GM19372 (cell line): ENCODE data around the gene CSTF1.
"Not testable (repeated sequence)": the region's sequence is repeated elsewhere in the genome, so short reads cannot be mapped to it uniquely, and the experiment has no call there.

Experiments used
- ATAC-seq: cut with Tn5 transposase; IDR thresholded peaks from one replicate; pipeline ENCODE4 v1.9.1; 2021; ENCODE audit warnings: mild to moderate bottlenecking, low read depth, moderate library complexity; ENCODE audit not compliant: unreplicated experiment

CSTF1 gene

DNA sequence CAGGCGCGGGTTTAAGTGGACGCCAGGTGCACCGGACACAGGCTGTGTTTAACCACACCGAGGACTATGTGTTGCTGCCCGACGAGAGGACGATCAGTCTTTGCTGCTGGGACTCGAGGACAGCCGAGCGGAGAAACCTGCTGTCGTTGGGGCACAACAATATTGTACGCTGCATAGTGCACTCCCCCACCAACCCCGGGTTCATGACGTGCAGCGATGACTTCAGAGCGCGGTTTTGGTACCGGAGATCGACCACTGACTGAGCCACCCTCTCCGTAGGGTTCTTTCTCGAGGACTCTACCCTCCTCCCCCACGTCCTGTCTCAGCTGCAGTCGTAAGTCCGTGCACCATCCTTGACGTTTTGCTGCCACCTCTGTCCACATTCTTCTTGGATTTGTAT lies 11.0 kb downstream of the CSTF1 start:
- no peak for ATAC-seq

DNA sequence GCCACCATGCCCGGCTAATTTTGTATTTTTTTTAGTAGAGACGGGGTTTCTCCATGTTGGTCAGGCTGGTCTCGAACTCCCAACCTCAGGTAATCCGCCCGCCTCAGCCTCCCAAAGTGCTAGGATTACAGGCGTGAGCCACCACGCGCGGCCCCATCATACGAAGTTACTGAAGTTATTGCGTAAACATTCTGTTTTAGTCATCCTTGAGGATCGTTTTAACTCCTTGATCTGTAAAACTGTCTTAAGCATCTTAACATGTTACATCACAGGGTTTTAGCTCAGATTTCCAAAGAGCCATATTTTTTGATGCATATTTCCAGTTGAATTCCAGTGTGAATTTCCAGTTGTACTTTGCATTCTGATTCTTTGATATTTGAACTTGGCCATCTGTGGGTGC lies 12.9 kb downstream of the CSTF1 start:
- ATAC-seq: not testable (repeated sequence)

DNA sequence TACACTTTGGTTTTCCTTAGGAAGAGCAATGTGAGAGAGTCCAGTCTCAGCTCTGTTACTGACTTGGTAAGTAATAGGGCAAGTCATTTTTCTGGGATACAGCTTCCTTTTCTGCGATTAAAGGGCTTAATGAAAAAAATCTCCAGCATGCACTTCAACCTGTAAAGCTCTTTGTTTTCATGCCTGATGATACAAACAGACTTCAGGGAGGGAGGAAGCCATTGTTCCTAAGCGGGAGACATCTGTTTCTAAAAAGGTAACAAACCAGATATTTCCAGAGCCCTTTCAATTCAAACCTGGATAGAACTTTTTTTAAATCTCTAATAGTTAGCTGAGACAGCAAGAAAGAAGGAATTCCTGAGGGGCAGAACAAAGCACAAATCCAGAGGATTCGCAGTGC lies 14.5 kb downstream of the CSTF1 start:
- ATAC-seq: no peak

DNA sequence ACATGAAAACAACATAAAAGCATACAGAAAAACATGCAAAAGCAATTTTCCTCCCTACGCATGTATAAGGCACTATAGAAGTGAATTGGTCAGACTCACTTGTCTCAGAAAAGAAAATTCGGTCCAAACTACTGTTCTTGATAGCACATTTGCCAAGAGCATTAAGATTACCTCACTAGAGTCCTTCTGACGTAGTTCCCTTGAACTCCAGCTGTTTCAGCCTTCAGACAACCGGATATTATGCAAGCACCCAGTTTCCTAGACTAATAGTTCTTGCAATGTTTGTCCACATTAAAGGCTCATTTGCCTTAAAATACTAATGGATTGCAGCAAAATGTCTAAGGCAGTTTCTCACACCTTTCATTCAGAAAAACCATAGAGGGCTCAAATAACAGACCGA lies 17.1 kb downstream of the CSTF1 start:
- ATAC-seq: no peak

DNA sequence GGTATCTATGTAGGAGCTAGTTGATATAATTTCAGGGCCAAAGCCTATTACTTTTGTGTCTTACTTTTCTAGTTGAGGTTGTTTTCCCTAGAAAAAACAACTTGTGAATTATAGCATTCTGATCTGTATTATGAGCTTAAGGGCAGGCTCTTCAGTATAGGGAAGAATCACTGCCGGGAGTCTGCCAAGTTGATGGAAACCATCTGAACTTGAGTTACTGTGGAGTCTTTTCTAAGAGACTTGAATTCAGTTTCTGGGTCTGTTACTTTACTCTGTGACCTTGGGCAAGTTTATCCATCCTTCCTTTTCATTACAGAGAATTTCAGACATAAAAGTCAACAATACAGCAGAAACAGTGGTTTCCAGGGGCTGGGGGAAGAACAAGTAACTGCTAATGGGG lies 17.5 kb downstream of the CSTF1 start:
- ATAC-seq: no peak

DNA sequence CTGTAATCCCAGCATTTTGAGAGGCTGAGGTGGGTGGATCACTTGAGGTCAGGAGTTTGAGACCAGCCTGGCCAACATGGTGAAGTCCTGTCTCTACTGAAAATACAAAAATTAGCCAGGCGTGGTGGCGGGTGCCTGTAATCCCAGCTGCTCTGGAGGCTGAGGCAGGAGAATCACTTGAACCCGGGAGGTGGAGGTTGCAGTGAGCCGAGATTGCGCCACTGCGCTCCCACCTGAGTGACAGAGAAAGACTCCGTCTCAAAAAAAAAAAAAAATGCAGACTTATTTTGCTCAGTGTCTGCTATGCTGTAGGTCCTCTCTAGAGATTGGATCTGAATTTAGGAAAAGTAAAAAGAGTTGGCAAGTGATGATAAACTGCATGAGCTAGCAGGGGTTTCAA lies 18.8 kb downstream of the CSTF1 start:
- not testable (repeated sequence) for ATAC-seq

DNA sequence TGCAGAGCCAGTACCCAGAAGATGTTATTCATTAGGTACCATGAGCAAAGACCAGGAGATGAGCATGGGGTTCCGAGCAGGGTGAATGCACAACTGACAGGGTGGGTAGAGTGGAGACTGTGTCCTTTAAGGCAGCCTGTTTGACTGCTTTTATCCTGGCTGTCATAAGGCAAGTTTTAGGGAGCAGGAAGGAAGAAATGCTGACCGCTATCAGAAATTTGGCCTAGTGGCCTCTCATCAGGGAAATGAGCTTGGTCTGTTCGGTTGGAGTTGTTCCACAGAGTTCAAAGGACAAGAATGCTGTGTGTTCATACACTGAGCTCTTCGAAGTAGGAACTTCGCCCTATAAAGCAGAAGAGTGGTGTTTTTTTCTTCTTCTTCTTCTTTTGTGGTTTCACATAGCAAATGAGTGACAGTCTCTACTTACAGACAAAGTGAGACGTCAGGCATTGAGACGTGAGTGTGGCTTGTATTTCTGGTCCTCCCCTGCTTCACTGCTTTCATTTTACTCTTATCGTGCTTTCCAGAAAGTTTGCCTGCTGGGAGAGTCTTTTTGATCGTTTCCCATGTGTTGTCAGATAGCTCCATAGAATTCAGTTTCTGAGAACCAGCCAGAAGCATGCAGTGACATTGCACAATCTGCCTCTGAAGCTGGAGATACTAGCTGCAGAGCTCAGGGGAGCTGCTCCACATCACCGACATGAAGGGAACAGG lies 19.5 kb downstream of the CSTF1 start, which contains the start of gene CASS4:
Gene CASS4 (plus strand): TSS at position 502 of the 714 bp plus-strand sequence. CDS start 199 bp downstream, at position 701.
- ATAC-seq: peak; percentile 82

DNA sequence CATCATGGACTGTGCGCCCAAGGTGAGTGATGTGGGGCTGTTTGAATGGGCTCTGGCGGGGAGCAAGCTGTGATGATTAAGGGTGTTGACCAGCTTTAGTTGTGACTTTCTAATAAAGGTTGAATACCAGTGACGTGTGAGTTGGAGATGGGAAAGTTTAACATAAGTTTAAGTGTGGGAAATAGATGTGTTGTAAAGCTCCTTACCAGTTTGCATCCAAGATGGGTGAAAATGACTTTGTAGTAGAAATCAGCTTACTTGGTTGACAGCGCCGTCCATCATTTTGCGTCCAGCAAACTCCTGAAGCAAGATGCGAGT lies 20.0 kb downstream of the CSTF1 start:
- ATAC-seq: no peak

DNA sequence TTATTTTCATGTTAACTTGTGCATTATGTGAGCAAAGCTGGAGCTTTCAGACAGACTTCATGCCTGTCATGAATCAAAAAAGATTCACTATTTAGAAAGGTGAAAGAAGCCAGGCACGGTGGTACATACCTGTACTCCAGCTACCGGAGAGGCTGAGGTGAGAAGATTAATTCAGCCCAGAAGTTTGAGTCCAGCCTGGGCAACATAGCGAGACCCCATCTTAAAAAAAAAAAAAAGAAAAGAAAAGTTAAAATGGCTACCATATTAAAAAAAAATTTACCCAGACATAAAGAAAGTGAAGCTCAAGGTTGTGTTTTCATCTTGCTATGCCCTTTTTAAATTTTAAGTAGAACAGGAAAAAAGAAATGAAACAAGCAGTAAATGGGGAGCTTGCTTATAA lies 20.5 kb downstream of the CSTF1 start:
- no peak for ATAC-seq

DNA sequence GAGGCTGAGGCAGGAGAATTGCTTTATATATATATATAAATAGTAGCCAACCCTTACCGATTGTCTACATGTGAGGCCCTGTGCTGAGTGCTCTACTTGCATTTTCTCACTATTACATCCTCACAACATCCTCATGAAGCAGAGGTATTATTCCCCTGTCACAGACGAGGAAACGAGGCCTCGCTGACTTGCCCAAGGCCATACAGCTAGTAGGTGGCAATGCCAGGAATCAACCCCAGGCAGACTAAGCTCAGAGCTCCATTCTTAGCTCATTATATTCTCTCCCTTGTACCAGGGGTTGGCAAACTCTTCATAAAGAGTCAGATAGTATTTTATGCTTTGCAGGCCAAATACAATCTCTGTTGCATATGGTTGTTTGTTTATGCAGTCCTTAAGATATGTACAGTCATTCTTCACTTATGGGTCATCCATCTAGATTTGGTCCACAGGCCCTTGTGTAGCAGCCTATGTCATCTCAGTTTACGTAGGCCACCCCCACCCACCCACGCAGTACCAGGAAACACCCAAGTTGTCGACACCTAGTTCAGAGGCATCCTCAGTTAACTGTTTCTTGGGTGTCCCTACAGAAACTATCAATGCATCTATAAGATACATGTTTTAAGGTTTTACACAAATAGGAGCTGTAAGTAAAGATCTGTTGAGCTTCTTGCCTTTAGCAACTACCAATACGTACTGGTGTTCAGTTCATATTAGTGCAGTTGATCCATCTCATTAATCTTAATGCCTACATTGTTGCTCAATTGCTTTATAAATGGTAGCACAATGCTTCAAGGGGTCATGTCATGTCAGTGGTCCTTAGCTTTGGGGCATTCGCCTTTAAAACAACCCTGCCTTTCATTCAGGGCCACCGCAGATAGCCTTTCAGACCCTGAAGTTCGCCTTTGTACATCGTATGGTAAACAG lies 22.7 kb downstream of the CSTF1 start:
- no peak for ATAC-seq

DNA sequence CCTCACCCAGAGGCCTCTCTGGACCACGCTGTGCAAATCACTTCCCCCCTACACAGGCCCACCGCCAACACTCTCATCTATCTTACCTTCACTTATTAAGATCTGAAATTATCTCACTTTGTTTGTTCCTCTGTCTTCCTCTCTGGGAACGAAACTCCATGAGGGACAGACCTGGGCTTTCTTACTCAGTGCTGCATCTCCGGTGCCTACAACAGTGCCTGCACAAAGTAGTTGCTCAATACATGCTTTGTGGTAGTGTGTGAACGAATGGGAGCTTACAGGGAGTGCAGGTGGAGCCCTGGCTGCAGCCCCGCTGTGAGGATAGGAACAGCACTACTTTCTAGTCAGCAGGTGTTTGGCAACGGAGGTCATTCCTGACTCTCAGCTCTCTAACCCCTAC lies 25.0 kb downstream of the CSTF1 start:
- no peak for ATAC-seq

DNA sequence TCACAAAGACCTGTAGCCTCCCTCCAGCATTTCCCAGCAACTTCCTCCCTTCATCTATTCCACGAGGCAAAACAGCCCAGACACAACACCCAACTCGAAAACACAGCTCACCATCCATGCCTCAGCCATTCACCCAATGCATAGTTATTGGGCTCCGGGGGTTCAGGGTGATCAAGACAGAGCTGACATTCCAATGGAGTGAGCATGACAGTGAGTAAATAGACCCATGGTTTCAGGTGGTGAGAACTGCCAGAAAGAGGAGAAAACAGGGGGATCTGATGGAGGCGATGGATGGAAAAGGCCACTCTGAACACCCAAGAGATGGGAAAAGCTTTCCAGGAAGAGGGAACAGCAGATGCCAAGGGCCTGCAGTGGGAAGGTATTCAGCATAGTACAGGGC lies 25.5 kb downstream of the CSTF1 start:
- ATAC-seq: no peak

DNA sequence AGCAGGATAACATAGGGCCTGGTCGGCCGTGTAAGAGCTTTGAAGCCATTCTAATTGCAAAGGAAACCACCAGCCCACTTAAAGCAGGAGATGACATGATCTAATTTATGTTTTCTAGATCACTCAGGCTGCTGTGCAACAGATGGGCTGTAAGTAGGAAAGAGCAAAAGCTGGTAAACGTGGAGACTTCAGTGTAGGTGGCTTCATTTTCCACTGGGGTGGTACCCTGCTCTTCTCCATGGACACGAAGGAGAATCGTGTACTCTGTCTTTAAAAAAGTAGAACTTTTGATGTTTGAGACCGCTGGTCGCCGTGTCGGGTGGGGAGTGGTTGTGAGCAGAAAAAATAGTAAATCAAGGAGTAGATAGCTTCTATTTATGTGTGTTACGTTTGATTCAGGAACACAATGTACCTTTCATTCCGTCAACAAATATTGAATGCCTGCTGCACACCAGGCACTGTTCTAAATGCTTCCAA lies 26.0 kb downstream of the CSTF1 start:
- no peak for ATAC-seq

DNA sequence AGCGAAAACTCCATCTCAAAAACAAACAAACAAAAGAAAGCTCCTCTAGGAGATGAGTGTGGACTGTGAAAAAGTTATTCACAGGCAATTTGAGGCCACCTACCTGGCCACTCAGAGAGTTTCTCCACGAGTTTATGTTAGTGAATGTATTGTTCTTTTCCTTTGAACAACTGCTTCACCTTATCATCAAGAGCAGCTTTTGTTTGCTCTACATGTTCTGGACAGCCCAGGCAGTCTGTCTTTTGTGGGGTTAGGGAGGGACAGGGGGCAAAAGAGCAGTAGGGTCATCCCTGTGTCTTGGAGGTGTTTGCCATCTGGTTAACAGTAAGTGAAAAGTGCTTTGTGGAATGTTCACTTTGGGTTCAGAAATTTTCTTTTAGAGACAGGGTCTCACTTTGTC lies 27.6 kb downstream of the CSTF1 start:
- ATAC-seq: no peak

DNA sequence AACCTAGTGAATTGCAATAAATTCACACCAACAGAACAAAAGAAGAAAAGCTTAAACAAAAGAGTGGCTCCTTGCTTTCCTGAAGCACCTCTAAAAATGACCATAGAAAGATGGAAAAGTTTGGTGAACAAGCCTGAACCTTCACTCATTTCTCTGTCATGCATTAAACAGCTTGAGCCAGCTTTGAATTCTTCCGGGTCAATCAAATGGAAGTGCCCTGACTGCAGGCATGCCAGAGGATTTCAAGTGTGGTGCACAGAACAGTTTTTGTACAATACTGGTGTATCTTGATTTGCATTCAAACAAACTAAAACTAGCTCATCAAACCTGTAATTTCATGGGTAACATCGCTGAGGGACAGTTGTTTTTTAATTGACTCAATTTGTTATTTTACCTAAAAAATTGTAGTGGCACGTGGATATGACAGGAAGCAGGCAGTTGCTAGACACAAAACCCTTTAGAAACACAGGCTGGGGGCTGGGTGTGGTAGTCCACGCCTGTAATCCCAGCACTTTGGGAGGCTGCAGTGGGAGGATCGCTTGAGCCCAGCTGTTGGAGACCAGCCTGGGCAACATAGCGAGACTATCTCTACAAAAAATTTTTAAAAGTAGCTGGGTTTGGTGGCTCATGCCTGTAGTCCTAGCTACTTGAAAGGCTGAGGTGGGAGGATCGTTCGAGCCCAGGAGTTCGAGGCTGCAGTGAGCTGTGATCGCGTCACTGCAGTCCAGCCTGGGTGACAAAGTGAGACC lies 28.7 kb downstream of the CSTF1 start:
- no peak for ATAC-seq

DNA sequence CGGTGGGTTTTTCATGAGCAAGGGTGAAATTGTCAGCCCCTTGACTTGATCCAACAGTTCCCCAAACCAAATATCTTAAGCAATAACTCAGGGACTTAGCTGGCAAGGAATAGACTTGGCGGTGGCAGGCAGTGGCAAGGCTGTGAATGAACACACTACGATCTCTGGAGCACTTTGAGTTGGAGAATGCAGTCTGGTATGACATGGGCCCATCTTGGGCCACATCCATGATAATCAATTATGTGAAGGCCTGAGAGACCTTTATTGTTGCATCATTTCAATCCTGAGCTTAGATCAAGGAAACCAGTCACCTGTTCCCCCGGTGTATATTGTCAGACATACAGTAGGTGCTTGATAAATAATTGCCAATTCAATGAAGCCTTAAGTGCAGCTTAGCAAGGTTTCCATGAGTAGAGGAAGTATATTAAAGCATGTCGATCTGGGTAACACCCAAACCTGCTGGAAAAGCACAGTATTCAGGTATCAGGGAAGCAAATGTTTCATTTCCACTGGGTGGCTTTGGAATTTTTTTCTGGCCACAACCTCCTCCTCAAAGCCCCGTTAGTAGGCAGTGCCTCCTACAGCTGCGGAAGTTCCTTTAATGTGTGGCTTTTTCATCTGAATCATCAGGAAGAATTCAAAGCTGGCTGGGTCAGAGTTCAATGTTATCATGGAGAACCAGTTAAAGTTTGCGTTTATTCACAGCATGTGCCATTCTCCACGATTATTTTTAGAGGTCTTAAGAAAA lies 29.8 kb downstream of the CSTF1 start:
- no peak for ATAC-seq

DNA sequence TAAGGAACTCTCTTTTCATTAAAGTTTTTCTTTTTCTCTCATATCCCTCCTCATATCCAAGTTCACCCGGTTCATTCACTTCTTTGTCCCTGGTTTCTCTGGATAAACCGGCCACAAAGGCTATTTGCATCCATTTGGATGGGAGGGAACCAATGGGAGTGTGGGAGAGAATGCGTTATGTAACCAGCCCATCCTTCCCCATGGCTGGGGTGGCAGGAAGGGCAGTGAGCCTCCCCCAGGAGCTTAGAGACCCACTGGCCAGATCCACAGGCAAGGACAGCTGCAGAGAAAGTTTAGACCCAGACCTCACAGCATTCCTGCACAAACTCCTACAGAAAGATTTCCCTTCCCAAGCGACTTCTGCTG lies 30.4 kb downstream of the CSTF1 start:
- ATAC-seq: no peak

DNA sequence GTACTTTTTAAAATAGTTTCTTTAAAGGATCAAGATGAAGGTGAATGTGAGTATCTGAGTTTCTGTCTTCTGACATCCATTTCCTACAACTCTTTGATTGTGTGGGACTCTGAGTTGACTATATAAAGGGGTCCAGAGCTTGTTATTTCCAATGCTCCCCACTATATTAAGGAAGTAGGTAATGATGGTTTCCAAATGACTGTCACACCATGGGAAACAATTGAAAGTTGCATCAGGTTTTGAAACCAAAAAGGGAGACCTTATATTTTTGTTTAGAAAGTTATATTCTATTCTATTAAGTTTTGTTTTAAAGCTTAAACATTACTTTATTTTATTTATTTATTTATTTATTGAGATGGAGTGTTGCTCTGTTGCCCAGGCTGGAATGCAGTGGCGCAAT lies 30.8 kb downstream of the CSTF1 start:
- ATAC-seq: no peak

DNA sequence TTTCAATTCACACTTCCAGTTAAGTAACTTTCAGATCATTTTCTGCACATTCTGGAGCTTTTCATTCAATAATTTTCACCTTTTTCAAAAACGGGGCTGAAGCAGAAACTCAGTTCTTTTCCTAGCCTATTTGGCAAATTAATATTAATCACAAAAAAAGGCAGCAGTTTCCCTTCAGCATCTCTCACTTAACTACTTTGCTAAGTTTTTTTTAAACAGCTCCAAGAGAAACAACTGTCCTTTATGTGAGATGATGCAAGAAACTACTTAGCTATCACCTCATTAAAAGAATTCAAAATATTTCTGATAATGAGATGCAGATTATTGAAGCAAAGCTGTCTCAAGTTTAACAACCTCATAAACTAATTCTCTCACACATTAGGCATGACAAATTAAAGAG lies 31.4 kb downstream of the CSTF1 start:
- ATAC-seq: no peak

DNA sequence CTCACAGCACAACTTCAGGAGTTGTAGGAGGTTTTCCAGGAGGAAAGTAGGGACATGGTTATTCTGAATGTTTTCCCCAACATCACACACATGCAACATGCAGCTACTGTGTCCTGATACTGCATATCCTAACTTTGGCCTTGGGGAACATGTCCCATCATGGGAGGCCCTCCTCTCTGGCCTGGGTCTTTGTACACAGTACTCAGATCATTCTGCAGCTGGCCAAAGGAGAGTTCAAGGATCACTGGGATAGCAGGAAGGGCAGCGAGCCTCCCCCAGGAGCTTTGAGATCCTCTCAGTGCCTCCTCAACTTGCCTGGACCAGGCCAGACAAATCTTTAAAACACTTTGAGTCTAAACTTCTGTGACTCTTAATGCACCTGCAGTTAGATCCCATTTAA lies 32.5 kb downstream of the CSTF1 start:
- ATAC-seq: no peak
